ENCODE measurements around the gene PGA5.

DNA sequence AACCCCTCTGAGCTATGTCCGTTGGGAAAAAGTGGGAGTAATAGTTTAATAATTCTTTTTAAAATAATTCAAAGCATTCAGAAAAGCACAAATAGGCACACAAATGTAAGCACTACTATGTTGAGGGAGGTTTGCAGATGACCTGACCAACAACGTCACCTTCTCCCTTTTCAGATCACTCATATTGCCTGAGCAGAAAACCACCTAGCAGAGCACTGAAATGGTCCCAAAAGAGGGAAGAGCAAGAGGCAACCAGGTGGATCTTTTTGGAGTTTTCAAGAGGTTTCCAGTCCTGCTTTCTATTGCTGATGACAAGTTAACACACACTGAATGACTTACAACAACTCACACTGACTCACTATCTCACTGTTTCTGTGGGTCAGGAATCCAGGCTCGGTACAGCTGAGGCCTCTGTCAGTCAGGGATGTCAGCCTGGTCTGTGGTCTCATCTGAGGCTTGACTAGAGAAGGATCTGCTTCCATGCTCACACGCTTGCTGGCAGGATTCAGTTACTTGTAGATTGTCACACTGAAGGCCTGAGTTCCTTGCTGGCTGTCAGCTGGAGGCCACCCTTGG, 41.9 kb upstream of the PGA5 start:
- TF ChIP-seq, protein P1, sequence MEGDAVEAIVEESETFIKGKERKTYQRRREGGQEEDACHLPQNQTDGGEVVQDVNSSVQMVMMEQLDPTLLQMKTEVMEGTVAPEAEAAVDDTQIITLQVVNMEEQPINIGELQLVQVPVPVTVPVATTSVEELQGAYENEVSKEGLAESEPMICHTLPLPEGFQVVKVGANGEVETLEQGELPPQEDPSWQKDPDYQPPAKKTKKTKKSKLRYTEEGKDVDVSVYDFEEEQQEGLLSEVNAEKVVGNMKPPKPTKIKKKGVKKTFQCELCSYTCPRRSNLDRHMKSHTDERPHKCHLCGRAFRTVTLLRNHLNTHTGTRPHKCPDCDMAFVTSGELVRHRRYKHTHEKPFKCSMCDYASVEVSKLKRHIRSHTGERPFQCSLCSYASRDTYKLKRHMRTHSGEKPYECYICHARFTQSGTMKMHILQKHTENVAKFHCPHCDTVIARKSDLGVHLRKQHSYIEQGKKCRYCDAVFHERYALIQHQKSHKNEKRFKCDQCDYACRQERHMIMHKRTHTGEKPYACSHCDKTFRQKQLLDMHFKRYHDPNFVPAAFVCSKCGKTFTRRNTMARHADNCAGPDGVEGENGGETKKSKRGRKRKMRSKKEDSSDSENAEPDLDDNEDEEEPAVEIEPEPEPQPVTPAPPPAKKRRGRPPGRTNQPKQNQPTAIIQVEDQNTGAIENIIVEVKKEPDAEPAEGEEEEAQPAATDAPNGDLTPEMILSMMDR (IDR thresholded peaks at IDR 0.05; ENCODE audit: insufficient read depth, low read length, poor library complexity, severe bottlenecking), result no peak
- no peak for TF ChIP-seq EZH2phosphoT487 (conservative IDR thresholded peaks at IDR 0.05; ENCODE audit: low read length)

Measured in SU-DHL-6 (cell line).